Left ventricle myocardium inferior (tissue), 1 donor: ENCODE measurements around the gene SRF. TPM values are rescaled to one million over a fixed set of nuclear protein-coding genes. Genes with fewer than 3 reads are reported as not detected.

Experiments used
- DNase-seq: peaks from one replicate; pipeline ENCODE4 v3.0.0-alpha.2; 2020
- H3K27ac ChIP-seq: fragments of 200-600 bp; replicated peaks from 2 replicates; pipeline ENCODE4 v1.8.0; 2021
- H3K27me3 ChIP-seq: fragments of 200-600 bp; 2 replicates; pipeline ENCODE4 v1.8.0; 2021; ENCODE audit warnings: low read depth
- H3K36me3 ChIP-seq: fragments of 200-600 bp; 2 replicates; pipeline ENCODE4 v1.8.0; 2021
- H3K4me1 ChIP-seq: fragments of 200-600 bp; 2 replicates; pipeline ENCODE4 v1.8.0; 2021
- H3K4me3 ChIP-seq: fragments of 200-600 bp; 2 replicates; pipeline ENCODE4 v1.8.0; 2021; ENCODE audit warnings: mild to moderate bottlenecking, moderate library complexity
- H3K9me3 ChIP-seq: fragments of 200-600 bp; replicated peaks from 2 replicates; pipeline ENCODE4 v1.8.0; 2021
- intact Hi-C: fragments of 100-400 bp; cut with micrococcal nuclease; formaldehyde crosslinking; loops from one replicate; pipeline ENCODE4 v1.11.0; 2022
- total RNA-seq: library from RNA; stranded (reverse); fragmentation: NEBNext Ultra II Directional; extraction: Animal tissue kit (Norgen Biotek cat#: 25700); gene quantifications from one replicate; pipeline ENCODE4 v1.2.1, GENCODE V29; 2021
- TF ChIP-seq, protein P1 (sequence below): fragments of 200-600 bp; IDR thresholded peaks from 2 replicates; pipeline ENCODE4 v1.8.0; 2021; ENCODE audit warnings: antibody characterized with exemption, mild to moderate bottlenecking, borderline replicate concordance
- donor health status: DM: no; HTN: yes; CAD: no; lungs with severe emphysema.

Gene SRF
- total RNA-seq, 1 donor from 2014 or later = 61.8 TPM

- Histone ChIP-seq H3K27ac (no peak overlapping the region), H3K4me1 (peaks cover 7% of the 10 kb centered on the region), H3K27me3 (no peaks in the 10 kb centered on the region), H3K4me3 (no peak overlapping the region), H3K9me3 (no peaks in the 10 kb centered on the region), H3K36me3 (peaks cover 76% of the 10 kb centered on the region)
- no peak for DNase-seq
- intact Hi-C loops = no loop called here
- TF ChIP-seq, protein P1, sequence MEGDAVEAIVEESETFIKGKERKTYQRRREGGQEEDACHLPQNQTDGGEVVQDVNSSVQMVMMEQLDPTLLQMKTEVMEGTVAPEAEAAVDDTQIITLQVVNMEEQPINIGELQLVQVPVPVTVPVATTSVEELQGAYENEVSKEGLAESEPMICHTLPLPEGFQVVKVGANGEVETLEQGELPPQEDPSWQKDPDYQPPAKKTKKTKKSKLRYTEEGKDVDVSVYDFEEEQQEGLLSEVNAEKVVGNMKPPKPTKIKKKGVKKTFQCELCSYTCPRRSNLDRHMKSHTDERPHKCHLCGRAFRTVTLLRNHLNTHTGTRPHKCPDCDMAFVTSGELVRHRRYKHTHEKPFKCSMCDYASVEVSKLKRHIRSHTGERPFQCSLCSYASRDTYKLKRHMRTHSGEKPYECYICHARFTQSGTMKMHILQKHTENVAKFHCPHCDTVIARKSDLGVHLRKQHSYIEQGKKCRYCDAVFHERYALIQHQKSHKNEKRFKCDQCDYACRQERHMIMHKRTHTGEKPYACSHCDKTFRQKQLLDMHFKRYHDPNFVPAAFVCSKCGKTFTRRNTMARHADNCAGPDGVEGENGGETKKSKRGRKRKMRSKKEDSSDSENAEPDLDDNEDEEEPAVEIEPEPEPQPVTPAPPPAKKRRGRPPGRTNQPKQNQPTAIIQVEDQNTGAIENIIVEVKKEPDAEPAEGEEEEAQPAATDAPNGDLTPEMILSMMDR = no peak
These were observed 18.8 kb downstream of the SRF start for GRCh38 chr6:43189776-43190304.

DNA sequence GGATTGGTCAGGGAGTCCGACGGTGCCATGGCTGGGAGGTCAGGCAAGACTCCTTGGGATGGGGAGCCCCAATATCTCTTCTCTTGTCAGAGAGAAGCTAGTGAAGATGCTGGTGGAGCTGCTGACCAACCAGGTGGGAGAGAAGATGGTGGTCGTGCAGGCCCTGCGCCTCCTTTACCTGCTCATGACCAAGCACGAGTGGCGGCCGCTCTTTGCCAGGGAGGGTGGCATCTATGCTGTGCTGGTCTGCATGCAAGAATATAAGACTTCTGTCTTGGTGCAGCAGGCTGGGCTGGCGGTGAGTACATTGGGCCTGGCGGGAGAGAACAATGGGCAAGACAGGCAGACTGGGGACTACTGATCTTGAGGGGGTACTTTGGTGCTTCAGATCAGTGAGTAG lies 21.8 kb downstream of the SRF start:
- no peak for DNase-seq
- no peaks in the 10 kb centered on the region for H3K27me3 ChIP-seq
- H3K27ac ChIP-seq = no peak overlapping the region
- H3K4me3 ChIP-seq = no peak overlapping the region
- H3K36me3 ChIP-seq = peaks cover 70% of the 10 kb centered on the region
- H3K4me1 ChIP-seq = peaks cover 7% of the 10 kb centered on the region
- no peaks in the 10 kb centered on the region for H3K9me3 ChIP-seq
- TF ChIP-seq, protein P1 = no peak
- intact Hi-C loops = no loop called here

GRCh38 chr6:43193929-43194328 lies 22.9 kb downstream of the SRF start:
- H3K27ac ChIP-seq = no peak overlapping the region
- intact Hi-C loops = no loop called here
- TF ChIP-seq, protein P1 = no peak

GRCh38 chr6:43196337-43196736 lies 25.3 kb downstream of the SRF start:
- TF ChIP-seq, protein P1 = no peak
- intact Hi-C loops = no loop called here
- DNase-seq = no peak
- no peaks in the 10 kb centered on the region for H3K27me3 ChIP-seq
- H3K36me3 ChIP-seq = peaks cover 82% of the 10 kb centered on the region
- H3K27ac ChIP-seq = no peak overlapping the region
- no peaks in the 10 kb centered on the region for H3K9me3 ChIP-seq
- no peaks in the 10 kb centered on the region for H3K4me1 ChIP-seq
- H3K4me3 ChIP-seq = no peak overlapping the region

More at GRCh38 chr6:43193929-43194328, 22.9 kb downstream of the SRF start:
- peaks cover 69% of the 10 kb centered on the region for H3K36me3 ChIP-seq
- no peaks in the 10 kb centered on the region for H3K27me3 ChIP-seq
- no peaks in the 10 kb centered on the region for H3K9me3 ChIP-seq
- H3K4me3 ChIP-seq = no peak overlapping the region
- H3K4me1 ChIP-seq = peaks cover 7% of the 10 kb centered on the region
- DNase-seq = no peak

GRCh38 chr6:43199912-43200311 lies 28.8 kb downstream of the SRF start:
- Histone ChIP-seq H3K4me1 (no peaks in the 10 kb centered on the region), H3K27me3 (no peaks in the 10 kb centered on the region), H3K4me3 (no peak overlapping the region), H3K9me3 (no peaks in the 10 kb centered on the region), H3K36me3 (peaks cover 65% of the 10 kb centered on the region), H3K27ac (no peak overlapping the region)
- TF ChIP-seq, protein P1 = no peak
- intact Hi-C loops = no loop called here
- DNase-seq = no peak
